Activated CD4-positive, alpha-beta memory T cell treated with anti-CD3 and anti-CD28 coated beads for 36 hours (primary cell): Measurements from ENCODE around the gene UBXN6. TPM values are rescaled to one million over a fixed set of nuclear protein-coding genes. Genes with fewer than 3 reads are reported as not detected.

Experiments
- CTCF ChIA-PET: fragments of 350-600 bp; sonication (Branson Sonifier 250); formaldehyde crosslinking; loops from one replicate; lab custom pipeline; 2021; ENCODE audit warnings: antibody characterized with exemption, inconsistent platforms; lab: Charles Lee
- POLR2A ChIA-PET: fragments of 350-600 bp; sonication (Branson Sonifier 250); formaldehyde crosslinking; loops from one replicate; lab custom pipeline; 2021; ENCODE audit warnings: antibody characterized with exemption; lab: Charles Lee
- DNase-seq: peaks from one replicate; pipeline ENCODE4 v3.0.0-alpha.2; 2020
- H3K27ac Mint-ChIP-seq: one replicate; pipeline ENCODE4 v1.8.0; 2021; ENCODE audit warnings: mixed read lengths
- H3K27me3 Mint-ChIP-seq: one replicate; pipeline ENCODE4 v1.8.0; 2021; ENCODE audit warnings: mixed read lengths
- H3K36me3 Mint-ChIP-seq: one replicate; pipeline ENCODE4 v1.8.0; 2021; ENCODE audit warnings: mixed read lengths
- H3K4me1 Mint-ChIP-seq: one replicate; pipeline ENCODE4 v1.8.0; 2021; ENCODE audit warnings: low read depth, mixed read lengths
- H3K4me3 Mint-ChIP-seq: one replicate; pipeline ENCODE4 v1.8.0; 2021; ENCODE audit warnings: mild to moderate bottlenecking, mixed read lengths
- H3K9me3 Mint-ChIP-seq: one replicate; pipeline ENCODE4 v1.8.0; 2021; ENCODE audit warnings: mixed read lengths
- intact Hi-C: fragments of 100-400 bp; cut with micrococcal nuclease; formaldehyde crosslinking; loops from one replicate; pipeline ENCODE4 v1.15.1; 2023
- total RNA-seq, 2 experiments: library from RNA; stranded (reverse); gene quantifications; one replicate each; pipeline ENCODE4 v1.2.3, GENCODE V29; 2021

UBXN6 gene
- total RNA-seq, 2 experiments from 2014 or later, result 36.2 to 37.1 TPM

DNA sequence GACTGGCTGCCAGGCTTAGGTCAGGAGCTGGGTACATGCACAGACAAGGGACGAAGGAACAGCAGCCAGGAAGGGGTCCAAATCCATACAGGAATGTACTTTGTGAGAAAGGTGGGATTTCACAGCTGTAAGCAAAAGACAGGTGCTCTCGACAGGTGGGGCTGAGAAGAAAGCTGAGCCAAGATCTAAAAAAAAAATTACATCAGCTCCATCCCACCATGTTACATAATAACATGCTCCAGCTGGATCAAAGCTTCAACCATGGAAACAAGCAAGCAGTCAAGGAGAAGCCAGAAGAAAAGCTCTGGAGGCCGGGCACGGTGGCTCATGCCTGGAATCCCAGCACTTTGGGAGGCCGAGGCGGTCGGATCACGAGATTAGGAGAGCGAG, 8.0 kb downstream of the UBXN6 start:
- intact Hi-C loops, result no loop called here
- H3K9me3 Mint-ChIP-seq, result no peaks in the 10 kb centered on the region
- H3K27me3 Mint-ChIP-seq, result no peaks in the 10 kb centered on the region
- ChIA-PET CTCF (no interaction called here), POLR2A (no interaction called here)
- H3K27ac Mint-ChIP-seq, result no peak overlapping the region
- peaks cover 14% of the 10 kb centered on the region for H3K36me3 Mint-ChIP-seq
- DNase-seq, result no peak
- no peak overlapping the region for H3K4me3 Mint-ChIP-seq
- H3K4me1 Mint-ChIP-seq, result no peaks in the 10 kb centered on the region

DNA sequence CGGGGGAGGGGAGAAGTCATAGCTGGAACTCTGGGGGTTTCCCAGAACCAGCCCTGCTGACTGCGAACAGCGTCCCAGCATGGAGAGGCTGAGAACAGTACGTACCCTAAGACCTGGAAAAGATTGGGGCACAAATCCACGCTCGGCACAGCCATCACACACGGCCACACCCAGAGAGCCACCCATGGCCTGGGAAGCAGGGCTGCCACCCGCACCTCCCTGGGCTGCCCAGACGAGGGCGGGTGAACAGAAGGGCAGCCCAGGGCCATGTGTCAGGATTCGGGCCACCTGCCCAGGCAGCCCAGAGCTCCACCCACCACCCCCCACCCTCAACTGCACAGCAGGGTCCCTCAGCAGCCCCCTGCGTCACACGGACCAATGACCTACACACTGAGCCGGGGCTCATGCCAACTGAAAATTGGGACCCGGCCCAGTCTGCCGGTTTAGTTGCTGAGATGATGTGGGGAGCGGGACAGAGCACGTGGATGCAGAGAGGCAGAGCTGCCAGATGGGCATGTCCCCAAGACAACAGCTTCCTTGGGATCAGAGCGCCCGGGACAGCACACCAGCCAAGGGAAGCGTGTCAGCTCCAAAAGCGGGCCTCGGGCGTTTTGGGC, 8.5 kb downstream of the UBXN6 start:
- intact Hi-C loops, result no loop called here
- H3K36me3 Mint-ChIP-seq, result peaks cover 16% of the 10 kb centered on the region
- DNase-seq, result no peak
- H3K27ac Mint-ChIP-seq, result no peak overlapping the region
- H3K4me3 Mint-ChIP-seq, result no peak overlapping the region
- ChIA-PET POLR2A (no interaction called here), CTCF (no interaction called here)
- H3K27me3 Mint-ChIP-seq, result no peaks in the 10 kb centered on the region
- H3K9me3 Mint-ChIP-seq, result no peaks in the 10 kb centered on the region
- H3K4me1 Mint-ChIP-seq, result no peaks in the 10 kb centered on the region

DNA sequence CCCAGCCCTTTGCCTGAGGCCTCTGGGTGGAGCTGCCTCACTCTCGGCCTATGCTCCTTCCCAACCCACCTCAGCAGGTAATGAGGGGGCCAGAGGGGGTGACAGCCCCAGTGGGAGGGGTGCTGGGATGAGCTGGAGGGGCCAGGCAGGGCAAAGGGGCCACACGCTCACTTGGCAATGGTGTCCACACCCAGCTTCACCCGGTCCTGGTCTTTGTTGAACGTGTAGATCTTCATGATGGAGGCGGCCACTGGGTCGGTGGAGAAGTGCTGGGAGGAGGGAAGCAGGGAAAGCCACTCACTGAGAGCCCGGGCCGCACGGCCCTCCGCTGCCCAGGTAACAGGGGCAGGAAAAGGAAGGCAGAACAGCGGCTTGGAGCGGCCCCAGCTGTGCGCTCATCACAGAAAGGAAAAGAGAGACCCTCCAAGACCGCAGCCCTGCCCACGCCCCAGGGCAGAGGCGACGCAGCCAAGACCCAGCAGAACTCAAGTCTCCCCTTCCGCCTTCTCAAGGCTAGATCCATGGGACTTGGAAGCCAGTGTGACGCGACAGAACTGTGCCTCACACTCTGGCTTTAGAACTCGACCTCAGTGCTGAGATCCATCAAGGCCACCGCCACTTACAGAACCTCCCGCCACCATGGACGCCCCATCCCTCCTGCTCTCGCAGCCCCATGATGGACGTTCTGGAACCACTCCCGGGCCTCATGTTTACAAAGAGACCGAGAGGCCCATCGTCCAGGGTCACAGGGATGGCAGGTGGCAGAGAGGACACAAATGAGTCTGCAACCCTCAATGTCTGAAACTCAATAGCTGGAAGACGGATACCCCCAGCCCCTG, 9.2 kb downstream of the UBXN6 start:
- Mint-ChIP-seq H3K4me3 (no peak overlapping the region), H3K27me3 (no peaks in the 10 kb centered on the region), H3K4me1 (no peaks in the 10 kb centered on the region), H3K27ac (no peak overlapping the region), H3K9me3 (no peaks in the 10 kb centered on the region), H3K36me3 (peaks cover 16% of the 10 kb centered on the region)
- ChIA-PET POLR2A (no interaction called here), CTCF (no interaction called here)
- no peak for DNase-seq
- intact Hi-C loops, result no loop called here

DNA sequence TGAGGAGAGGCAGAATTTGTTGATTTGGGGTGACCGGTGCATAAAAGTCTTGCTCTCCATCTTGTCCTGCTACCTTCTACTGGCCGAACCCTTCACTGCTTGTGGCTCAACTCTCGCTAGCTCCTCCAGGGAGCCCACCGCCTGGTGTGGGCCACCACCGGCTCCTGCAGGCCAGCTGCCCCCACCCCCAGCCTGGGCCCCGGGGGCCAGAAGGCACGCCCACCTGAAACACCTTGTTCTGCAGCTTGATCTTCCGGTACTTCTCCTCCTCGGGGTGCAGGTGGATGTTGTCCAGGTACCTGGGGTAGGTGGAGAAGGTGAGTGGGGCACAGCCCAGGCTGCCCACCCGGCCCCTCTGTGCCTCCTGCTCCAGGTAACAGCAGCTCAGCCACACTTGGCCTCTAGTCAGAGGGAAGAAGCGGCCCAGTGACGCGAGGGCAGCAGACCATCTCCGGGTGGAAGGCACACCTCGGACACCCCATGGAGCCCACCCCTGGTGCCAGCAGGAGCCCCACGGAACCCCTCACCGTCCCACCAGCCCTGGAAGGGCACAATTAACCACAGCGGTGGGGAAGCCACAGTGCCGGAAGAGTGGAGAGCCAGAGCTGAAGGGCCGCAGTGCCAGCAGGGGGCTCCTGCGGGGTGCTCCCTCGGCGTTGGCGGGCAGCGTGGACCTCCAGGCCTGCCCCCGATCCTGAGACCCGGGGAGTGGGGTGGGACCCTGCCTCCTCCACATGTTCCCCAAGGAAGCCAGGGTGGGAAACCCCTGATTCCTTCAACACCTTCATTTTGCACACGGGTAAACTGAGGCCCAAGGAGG, 10.1 kb downstream of the UBXN6 start:
- CTCF ChIA-PET, result no interaction called here
- peaks cover 14% of the 10 kb centered on the region for H3K36me3 Mint-ChIP-seq
- no peaks in the 10 kb centered on the region for H3K27me3 Mint-ChIP-seq
- H3K4me3 Mint-ChIP-seq, result no peak overlapping the region
- DNase-seq, result no peak
- no peaks in the 10 kb centered on the region for H3K9me3 Mint-ChIP-seq
- no peaks in the 10 kb centered on the region for H3K4me1 Mint-ChIP-seq
- POLR2A ChIA-PET, result no interaction called here
- no peak overlapping the region for H3K27ac Mint-ChIP-seq
- intact Hi-C loops, result no loop called here

DNA sequence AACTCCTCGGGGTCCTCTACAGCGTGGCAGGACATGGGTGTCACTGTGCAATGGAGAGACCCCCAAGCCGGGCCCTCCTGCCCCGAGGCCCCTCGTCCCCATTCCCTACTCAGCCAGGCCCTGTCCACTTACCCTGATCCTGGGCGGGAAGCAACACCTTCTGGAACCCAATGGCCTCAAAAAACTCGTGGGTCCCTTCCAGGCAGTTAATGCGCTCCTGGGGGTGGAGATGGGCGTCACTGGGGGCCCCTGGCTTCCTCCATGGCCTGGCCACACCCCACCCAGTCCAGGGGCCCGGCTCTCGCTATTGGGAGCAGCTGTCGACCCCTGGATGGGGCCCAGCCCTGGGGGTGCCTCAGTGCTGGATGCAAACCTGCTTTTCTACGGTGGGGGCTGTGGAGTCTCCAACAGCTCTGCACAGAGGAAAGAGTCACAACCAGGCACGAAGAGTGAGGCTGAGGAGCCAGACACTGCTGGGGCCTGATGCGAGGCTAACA, 10.8 kb downstream of the UBXN6 start:
- DNase-seq, result no peak
- intact Hi-C loops, result no loop called here
- Mint-ChIP-seq H3K27me3 (no peaks in the 10 kb centered on the region), H3K4me1 (peaks cover 6% of the 10 kb centered on the region), H3K36me3 (peaks cover 21% of the 10 kb centered on the region), H3K27ac (no peak overlapping the region), H3K9me3 (no peaks in the 10 kb centered on the region), H3K4me3 (no peak overlapping the region)
- CTCF ChIA-PET, result no interaction called here
- POLR2A ChIA-PET, result no interaction called here

DNA sequence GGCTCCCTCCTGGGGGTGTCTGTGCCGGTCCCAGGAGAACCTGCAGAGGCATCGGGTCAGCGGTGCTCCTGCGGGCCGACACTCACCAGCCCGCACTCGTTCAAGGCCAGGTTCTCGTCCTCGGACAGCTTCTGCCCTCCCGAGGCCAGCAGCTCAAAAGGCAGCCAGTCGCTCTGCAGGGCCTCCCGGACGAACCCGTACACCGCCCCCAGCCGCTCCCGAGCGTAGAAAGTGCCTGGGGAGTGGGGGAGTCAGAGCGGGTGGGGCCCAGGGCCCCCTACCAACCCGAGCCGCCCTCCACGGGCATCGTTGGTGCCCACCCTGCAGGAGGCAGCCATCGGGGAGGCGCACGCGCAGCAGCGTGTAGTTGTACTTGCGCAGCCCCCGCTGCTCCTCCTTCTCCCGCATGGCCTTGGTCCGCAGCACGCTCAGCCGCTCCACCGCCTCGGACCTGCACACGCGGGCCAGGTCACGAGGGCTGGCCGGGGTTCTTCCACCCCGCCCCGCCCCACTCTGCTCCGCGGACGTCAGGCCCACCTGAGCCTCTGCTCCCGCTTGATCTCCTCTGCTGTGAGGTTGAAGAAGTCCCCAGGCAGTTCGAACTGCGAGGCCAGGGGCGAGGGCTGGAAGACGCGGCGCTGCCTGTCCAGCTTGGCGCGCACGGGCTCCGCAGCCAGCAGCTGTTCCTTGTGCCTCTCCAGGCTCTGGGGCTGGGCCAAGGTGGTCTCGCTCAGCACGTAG, 11.5 kb downstream of the UBXN6 start:
- no peaks in the 10 kb centered on the region for H3K27me3 Mint-ChIP-seq
- peaks cover 6% of the 10 kb centered on the region for H3K4me1 Mint-ChIP-seq
- intact Hi-C loops, result no loop called here
- ChIA-PET CTCF (no interaction called here), POLR2A (no interaction called here)
- no peak overlapping the region for H3K4me3 Mint-ChIP-seq
- H3K36me3 Mint-ChIP-seq, result peaks cover 21% of the 10 kb centered on the region
- no peak overlapping the region for H3K27ac Mint-ChIP-seq
- no peaks in the 10 kb centered on the region for H3K9me3 Mint-ChIP-seq
- DNase-seq, result no peak

DNA sequence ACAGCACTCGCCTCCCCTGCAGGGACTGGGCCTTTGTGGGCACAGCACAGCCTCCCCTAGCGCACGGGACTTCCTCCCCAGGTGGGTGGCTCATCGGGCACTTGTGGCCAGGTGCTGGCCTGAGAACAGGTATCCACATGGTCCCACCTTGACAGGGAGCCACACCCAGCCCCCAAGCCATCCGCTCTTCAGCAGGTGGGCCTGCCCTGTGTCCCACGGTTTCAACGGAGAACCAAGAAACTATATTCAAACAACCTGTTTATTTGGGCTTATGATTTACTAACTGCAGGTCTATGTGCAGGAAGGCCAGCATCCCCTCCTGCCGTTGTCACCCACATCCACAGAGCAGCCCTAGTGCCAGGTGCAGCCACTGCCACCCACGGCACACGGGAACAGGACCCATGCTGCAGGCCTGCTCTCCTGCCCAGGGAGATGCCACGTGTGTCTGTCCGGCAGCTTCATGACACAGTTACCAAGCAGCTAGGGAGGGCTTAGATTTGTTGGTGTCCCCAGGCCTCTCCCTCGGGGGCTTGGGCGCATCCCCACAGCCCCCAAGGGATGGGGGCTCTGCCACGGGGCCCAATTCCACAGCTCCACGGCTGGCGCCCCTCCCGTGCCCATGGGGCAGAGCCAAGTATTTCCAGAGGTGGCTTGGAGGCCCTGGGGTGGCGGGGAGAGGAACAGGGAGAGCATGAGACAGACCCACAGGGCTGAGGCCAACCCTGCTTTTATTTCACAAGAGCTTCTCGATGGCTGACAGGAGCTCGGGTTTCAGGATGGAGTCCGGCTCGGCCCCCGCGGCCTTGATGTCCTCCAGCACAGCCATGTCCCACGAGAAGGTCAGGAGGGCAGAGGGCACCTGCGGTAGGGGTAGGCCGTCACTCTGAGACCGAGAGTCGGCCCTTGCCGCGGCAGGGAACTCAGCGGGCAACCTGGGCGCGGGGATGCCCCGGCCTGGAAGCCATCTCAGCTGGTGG, 12.5 kb downstream of the UBXN6 start:
- ChIA-PET CTCF (no interaction called here), POLR2A (no interaction called here)
- no peaks in the 10 kb centered on the region for H3K9me3 Mint-ChIP-seq
- H3K27me3 Mint-ChIP-seq, result no peaks in the 10 kb centered on the region
- intact Hi-C loops, result no loop called here
- H3K4me3 Mint-ChIP-seq, result no peak overlapping the region
- DNase-seq, result no peak
- H3K36me3 Mint-ChIP-seq, result peaks cover 23% of the 10 kb centered on the region
- no peak overlapping the region for H3K27ac Mint-ChIP-seq
- peaks cover 6% of the 10 kb centered on the region for H3K4me1 Mint-ChIP-seq

DNA sequence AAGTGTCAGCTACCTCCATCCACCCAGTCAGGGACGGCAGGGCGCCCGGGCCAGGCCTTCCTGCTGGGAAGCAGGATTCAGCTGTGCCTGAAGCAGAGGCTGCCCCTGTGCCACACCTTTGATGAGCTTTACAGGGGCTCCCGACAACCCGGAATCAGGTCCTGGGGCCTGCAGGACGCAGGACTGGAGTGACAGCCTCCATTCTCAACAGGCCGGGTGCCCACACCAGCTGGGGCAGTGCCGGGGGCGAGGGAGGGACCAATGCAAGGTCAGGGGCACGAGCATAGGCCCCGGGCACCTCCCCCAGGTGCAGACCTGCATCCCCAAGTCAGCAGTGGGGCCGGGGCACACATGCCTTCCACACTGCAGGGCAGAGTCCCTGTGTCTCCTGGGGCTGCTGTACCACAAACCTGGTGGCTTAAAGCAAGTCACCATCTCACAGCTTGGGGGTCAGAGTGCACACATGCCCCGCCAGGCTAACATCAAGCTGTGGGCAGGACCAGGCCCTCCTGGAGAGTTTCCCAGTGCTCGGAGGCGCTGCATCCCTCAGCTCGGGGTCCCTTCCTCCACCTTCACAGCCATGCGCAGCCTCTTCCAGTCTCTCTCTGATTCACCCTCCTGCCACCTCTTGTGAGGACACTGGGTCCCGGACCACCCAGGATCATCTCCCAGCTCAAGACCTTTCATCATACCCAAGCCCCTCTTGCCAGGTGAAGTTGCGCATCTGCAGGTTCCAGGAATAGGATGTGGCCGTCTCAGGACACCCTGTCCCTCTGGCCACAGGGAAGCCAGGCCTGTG, 13.4 kb downstream of the UBXN6 start:
- Mint-ChIP-seq H3K4me3 (no peak overlapping the region), H3K9me3 (no peaks in the 10 kb centered on the region), H3K27ac (no peak overlapping the region), H3K27me3 (no peaks in the 10 kb centered on the region), H3K4me1 (peaks cover 6% of the 10 kb centered on the region), H3K36me3 (peaks cover 20% of the 10 kb centered on the region)
- ChIA-PET CTCF (interaction anchor here (0.6 kb wide), 1 partner anchor 132 kb away, joined by 3 read pairs; no protein-coding TSS in a partner anchor), POLR2A (no interaction called here)
- no peak for DNase-seq
- intact Hi-C loops, result no loop called here

DNA sequence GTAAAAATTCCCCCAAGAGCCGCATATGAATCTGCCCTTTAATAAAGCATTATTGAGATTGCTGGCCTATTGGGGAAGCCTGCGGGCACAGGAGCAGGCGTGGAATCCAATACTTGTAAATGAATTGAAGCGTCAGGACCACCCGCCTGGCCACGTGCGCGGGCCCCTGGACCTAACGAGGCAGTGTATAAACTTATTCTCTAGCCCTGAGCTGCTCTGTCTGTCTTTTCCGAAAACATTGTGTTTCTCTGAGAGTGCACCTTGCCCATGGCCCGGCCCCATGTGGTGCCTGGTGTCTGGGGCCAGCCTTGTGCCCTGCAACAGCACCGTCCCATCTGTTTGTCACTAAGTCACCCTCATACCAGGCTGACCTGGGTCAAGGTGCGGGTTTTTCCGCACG, 14.4 kb downstream of the UBXN6 start:
- POLR2A ChIA-PET, result no interaction called here
- H3K27ac Mint-ChIP-seq, result no peak overlapping the region
- intact Hi-C loops, result no loop called here
- no peak for DNase-seq
- peaks cover 21% of the 10 kb centered on the region for H3K36me3 Mint-ChIP-seq
- no peak overlapping the region for H3K4me3 Mint-ChIP-seq
- H3K9me3 Mint-ChIP-seq, result no peaks in the 10 kb centered on the region
- peaks cover 6% of the 10 kb centered on the region for H3K4me1 Mint-ChIP-seq
- CTCF ChIA-PET, result no interaction called here
- no peaks in the 10 kb centered on the region for H3K27me3 Mint-ChIP-seq

DNA sequence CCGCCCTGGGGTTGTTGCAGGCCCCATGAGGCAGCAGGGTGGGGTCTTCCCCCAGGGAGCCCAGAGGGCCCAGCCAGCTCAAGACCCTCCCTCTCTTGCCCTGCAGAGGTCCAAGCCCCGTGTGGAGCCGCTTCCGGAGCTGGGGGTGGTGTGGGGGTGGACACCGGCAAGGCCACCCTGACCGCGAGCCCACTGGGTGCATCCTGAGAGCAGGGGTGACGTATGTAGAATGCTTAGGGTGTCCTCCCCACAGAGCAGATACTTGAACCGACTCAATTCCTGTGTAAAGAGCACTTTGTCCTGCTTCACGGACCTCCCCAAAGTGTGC, 14.8 kb downstream of the UBXN6 start:
- Mint-ChIP-seq H3K4me1 (peaks cover 6% of the 10 kb centered on the region), H3K36me3 (peaks cover 24% of the 10 kb centered on the region), H3K27me3 (no peaks in the 10 kb centered on the region), H3K9me3 (no peaks in the 10 kb centered on the region), H3K27ac (no peak overlapping the region), H3K4me3 (no peak overlapping the region)
- CTCF ChIA-PET, result no interaction called here
- POLR2A ChIA-PET, result no interaction called here
- no peak for DNase-seq
- intact Hi-C loops, result no loop called here
